Measurements from ENCODE around the gene BAG5.

Gene BAG5

GRCh38 chr14:103537175-103537990 lies 25.1 kb downstream of the BAG5 start:
- H3K4me3 ChIP-seq (replicated peaks; ENCODE audit: low read depth, low read length) = no peak overlapping the region
- TF ChIP-seq CTCF (IDR thresholded peaks at IDR 0.05; ENCODE audit: low read length, missing control alignments) = no peak
- no peak for DNase-seq (ENCODE audit: low read depth)

- no peak for TF ChIP-seq CTCF (IDR thresholded peaks at IDR 0.05; ENCODE audit: low read length, missing control alignments)
- no peak for DNase-seq (ENCODE audit: low read depth)
- no peak overlapping the region for H3K4me3 ChIP-seq (replicated peaks; ENCODE audit: low read depth, low read length)
Measured at GRCh38 chr14:103536693-103537092, 25.8 kb downstream of the BAG5 start.

GRCh38 chr14:103535891-103536565 lies 26.4 kb downstream of the BAG5 start:
- no peak for DNase-seq (ENCODE audit: low read depth)
- no peak for TF ChIP-seq CTCF (IDR thresholded peaks at IDR 0.05; ENCODE audit: low read length, missing control alignments)
- no peak overlapping the region for H3K4me3 ChIP-seq (replicated peaks; ENCODE audit: low read depth, low read length)

- TF ChIP-seq CTCF (IDR thresholded peaks at IDR 0.05; ENCODE audit: low read length, missing control alignments) = no peak
- no peak for DNase-seq (ENCODE audit: low read depth)
- H3K4me3 ChIP-seq (replicated peaks; ENCODE audit: low read depth, low read length) = no peak overlapping the region
Measured at GRCh38 chr14:103535081-103535890, 27.2 kb downstream of the BAG5 start.

GRCh38 chr14:103534576-103535061 lies 27.8 kb downstream of the BAG5 start:
- TF ChIP-seq CTCF (IDR thresholded peaks at IDR 0.05; ENCODE audit: low read length, missing control alignments) = no peak
- DNase-seq (ENCODE audit: low read depth) = no peak
- H3K4me3 ChIP-seq (replicated peaks; ENCODE audit: low read depth, low read length) = no peak overlapping the region

GRCh38 chr14:103533999-103534575 lies 28.4 kb downstream of the BAG5 start:
- DNase-seq (ENCODE audit: low read depth) = no peak
- TF ChIP-seq CTCF (IDR thresholded peaks at IDR 0.05; ENCODE audit: low read length, missing control alignments) = no peak
- H3K4me3 ChIP-seq (replicated peaks; ENCODE audit: low read depth, low read length) = no peak overlapping the region
